Activated CD4-positive, alpha-beta memory T cell treated with anti-CD3 and anti-CD28 coated beads for 36 hours (primary cell): ENCODE results near the gene TBC1D7. TPM values are rescaled to one million over a fixed set of nuclear protein-coding genes. Genes with fewer than 3 reads are reported as not detected.

Experiments
- CTCF ChIA-PET: fragments of 350-600 bp; sonication (Branson Sonifier 250); formaldehyde crosslinking; loops from one replicate; lab custom pipeline; 2021; ENCODE audit warnings: antibody characterized with exemption, inconsistent platforms; lab: Charles Lee
- POLR2A ChIA-PET: fragments of 350-600 bp; sonication (Branson Sonifier 250); formaldehyde crosslinking; loops from one replicate; lab custom pipeline; 2021; ENCODE audit warnings: antibody characterized with exemption; lab: Charles Lee
- DNase-seq: peaks from one replicate; pipeline ENCODE4 v3.0.0-alpha.2; 2020
- H3K27ac Mint-ChIP-seq: one replicate; pipeline ENCODE4 v1.8.0; 2021; ENCODE audit warnings: mixed read lengths
- H3K27me3 Mint-ChIP-seq: one replicate; pipeline ENCODE4 v1.8.0; 2021; ENCODE audit warnings: mixed read lengths
- H3K36me3 Mint-ChIP-seq: one replicate; pipeline ENCODE4 v1.8.0; 2021; ENCODE audit warnings: mixed read lengths
- H3K4me1 Mint-ChIP-seq: one replicate; pipeline ENCODE4 v1.8.0; 2021; ENCODE audit warnings: low read depth, mixed read lengths
- H3K4me3 Mint-ChIP-seq: one replicate; pipeline ENCODE4 v1.8.0; 2021; ENCODE audit warnings: mild to moderate bottlenecking, mixed read lengths
- H3K9me3 Mint-ChIP-seq: one replicate; pipeline ENCODE4 v1.8.0; 2021; ENCODE audit warnings: mixed read lengths
- intact Hi-C: fragments of 100-400 bp; cut with micrococcal nuclease; formaldehyde crosslinking; loops from one replicate; pipeline ENCODE4 v1.15.1; 2023
- total RNA-seq, 2 experiments: library from RNA; stranded (reverse); gene quantifications; one replicate each; pipeline ENCODE4 v1.2.3, GENCODE V29; 2021

TBC1D7 gene
- total RNA-seq, 2 experiments from 2014 or later, result 20.6 to 21.7 TPM

DNA sequence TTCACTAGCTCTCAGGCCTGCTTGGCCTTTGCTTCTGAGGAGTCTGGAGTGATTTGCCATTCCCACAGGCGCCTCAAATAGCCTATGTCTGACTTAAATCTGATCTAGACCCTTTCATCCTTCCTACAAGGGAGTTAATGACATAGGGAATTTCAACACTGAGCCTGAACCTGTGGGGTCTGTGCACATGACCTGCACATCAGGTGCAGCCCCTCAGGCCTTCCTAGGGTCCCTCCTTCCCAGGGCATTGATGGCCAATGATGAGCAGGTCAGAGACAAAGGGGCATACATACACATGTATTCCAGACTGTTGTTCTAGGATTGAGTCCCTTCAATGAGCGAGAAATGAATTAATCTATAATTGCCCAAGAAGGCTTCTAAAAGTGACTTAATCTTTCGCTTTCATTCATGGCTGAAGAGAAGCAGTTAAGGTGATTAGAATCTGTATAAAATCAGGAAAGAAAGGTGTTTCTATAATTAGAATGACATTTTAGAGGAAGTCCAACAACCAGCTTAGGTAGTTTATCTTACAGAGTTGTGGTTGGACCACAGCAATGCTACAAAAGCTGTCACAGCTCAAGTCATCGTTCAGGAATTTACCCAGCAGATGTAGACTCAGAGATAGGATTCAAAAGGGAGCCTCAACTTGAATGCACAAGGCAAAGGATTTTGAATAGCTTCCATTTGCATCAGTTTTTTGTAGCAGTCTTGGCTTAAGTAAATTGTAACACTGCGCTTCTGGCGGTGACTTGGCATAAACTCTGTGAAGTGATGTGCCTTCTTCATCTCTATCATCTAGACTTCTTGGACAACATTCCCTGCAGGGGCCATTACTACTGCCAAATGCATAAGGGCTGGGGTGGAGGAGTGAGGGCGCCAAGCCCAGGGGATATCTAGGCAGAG lies 27.0 kb upstream of the TBC1D7 start:
- peak overlapping the region; percentile 97 for H3K27ac Mint-ChIP-seq
- CTCF ChIA-PET, result interaction anchor here (0.7 to 2.4 kb wide), 8 partner anchors 23 to 260 kb away, joined by 3 to 16 read pairs (median 3); partner anchors contain the start of genes NOL7 and SIRT5
- no peaks in the 10 kb centered on the region for H3K27me3 Mint-ChIP-seq
- H3K9me3 Mint-ChIP-seq, result no peaks in the 10 kb centered on the region
- intact Hi-C loops, result loop anchor here (1.0 to 10.0 kb wide), 4 partner anchors 14 to 1568 kb away; no protein-coding TSS in a partner anchor
- no peaks in the 10 kb centered on the region for H3K36me3 Mint-ChIP-seq
- H3K4me3 Mint-ChIP-seq, result peak overlapping the region; percentile 56
- peaks cover 45% of the 10 kb centered on the region for H3K4me1 Mint-ChIP-seq
- DNase-seq, result peak; percentile 52
- POLR2A ChIA-PET, result interaction anchor here (0.6 to 3.2 kb wide), 7 partner anchors 20 to 220 kb away, joined by 3 to 12 read pairs (median 3); partner anchors contain the start of genes SIRT5 and TBC1D7

- ChIA-PET CTCF (interaction anchor here (0.8 to 2.4 kb wide), 6 partner anchors 23 to 221 kb away, joined by 3 to 16 read pairs (median 4); partner anchors contain the start of gene SIRT5), POLR2A (interaction anchor here (3.2 kb wide), 1 partner anchor 220 kb away, joined by 12 read pairs; the partner anchor contains the start of gene SIRT5)
- intact Hi-C loops, result loop anchor here (1.0 to 10.0 kb wide), 4 partner anchors 14 to 1567 kb away; no protein-coding TSS in a partner anchor
- DNase-seq, result no peak
- Mint-ChIP-seq H3K4me3 (no peak overlapping the region), H3K27ac (no peak overlapping the region), H3K4me1 (peaks cover 45% of the 10 kb centered on the region), H3K27me3 (no peaks in the 10 kb centered on the region), H3K36me3 (no peaks in the 10 kb centered on the region), H3K9me3 (no peaks in the 10 kb centered on the region)
These were observed 26.1 kb upstream of the TBC1D7 start for GRCh38 chr6:13354331-13355042.

DNA sequence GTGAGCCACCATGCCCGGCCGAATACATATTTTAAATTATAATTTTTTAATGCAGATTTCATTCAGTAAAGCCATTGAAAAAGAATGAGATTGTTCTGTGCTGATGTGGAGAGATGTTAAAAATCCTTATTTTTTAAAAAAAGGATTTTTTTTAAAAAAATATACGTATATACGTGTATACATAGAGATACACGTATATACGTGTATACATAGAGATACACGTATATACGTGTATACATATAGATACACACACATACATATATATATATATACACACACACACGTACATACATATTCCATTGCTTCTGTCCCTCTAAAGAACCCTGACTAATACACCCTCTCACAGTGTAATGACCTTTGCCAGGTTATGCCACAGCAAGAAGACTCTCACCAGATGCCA lies 23.8 kb upstream of the TBC1D7 start:
- CTCF ChIA-PET, result interaction anchor here (1.4 kb wide), 1 partner anchor 20 kb away, joined by 5 read pairs; no protein-coding TSS in a partner anchor
- no peak for DNase-seq

GRCh38 chr6:13351271-13351670 lies 22.9 kb upstream of the TBC1D7 start:
- CTCF ChIA-PET, result interaction anchor here (0.6 kb wide), 1 partner anchor 161 kb away, joined by 4 read pairs; no protein-coding TSS in a partner anchor
- no peak overlapping the region for H3K4me3 Mint-ChIP-seq
- POLR2A ChIA-PET, result no interaction called here
- no peak for DNase-seq
- no peaks in the 10 kb centered on the region for H3K36me3 Mint-ChIP-seq
- no peaks in the 10 kb centered on the region for H3K27me3 Mint-ChIP-seq
- H3K9me3 Mint-ChIP-seq, result no peaks in the 10 kb centered on the region
- H3K4me1 Mint-ChIP-seq, result peaks cover 30% of the 10 kb centered on the region
- H3K27ac Mint-ChIP-seq, result no peak overlapping the region
- intact Hi-C loops, result loop anchor here (10.0 kb wide), 1 partner anchor 414 kb away; no protein-coding TSS in a partner anchor

More for the DNA sequence above, 23.8 kb upstream of the TBC1D7 start:
- Mint-ChIP-seq H3K27ac (no peak overlapping the region), H3K4me1 (peaks cover 38% of the 10 kb centered on the region), H3K9me3 (no peaks in the 10 kb centered on the region), H3K27me3 (no peaks in the 10 kb centered on the region), H3K4me3 (no peak overlapping the region), H3K36me3 (no peaks in the 10 kb centered on the region)
- intact Hi-C loops, result loop anchor here (10.0 kb wide), 1 partner anchor 413 kb away; no protein-coding TSS in a partner anchor
- POLR2A ChIA-PET, result no interaction called here

DNA sequence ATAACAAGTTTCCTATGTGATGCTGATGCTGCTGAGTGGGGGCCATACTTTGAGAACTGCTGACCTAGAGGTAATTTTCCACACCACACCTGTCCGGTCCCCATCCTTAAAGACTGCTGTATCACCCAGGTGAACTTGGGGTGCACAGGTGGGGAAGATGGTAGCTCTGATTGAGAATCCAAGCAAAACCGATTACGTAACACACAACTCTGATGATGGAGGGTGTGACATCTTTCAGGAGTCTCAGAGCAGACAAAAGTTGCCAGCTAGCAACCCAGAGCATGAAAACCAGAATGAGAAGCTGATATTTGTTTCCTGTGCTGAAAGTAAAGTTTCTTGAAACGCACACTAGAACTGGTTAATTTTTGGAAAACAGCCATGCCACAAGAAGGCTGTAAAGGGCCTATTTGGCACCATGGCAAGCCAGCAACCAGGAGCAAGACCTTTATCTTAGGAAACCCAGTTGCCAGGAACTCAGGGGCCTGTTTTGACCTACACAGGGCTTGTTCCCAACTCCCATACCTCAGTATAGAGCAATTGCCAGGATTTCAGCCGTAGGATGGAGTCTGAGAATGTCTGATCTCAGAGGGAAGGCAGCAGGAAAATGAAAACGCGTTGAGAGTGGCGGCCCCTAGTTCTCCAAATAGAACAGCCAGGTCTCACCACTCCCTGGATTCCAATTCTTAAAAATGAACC lies 21.6 kb upstream of the TBC1D7 start:
- H3K4me1 Mint-ChIP-seq, result peaks cover 17% of the 10 kb centered on the region
- no peak overlapping the region for H3K27ac Mint-ChIP-seq
- POLR2A ChIA-PET, result no interaction called here
- no peak for DNase-seq
- intact Hi-C loops, result loop anchor here (10.0 kb wide), 1 partner anchor 415 kb away; no protein-coding TSS in a partner anchor
- no peak overlapping the region for H3K4me3 Mint-ChIP-seq
- peaks cover 1% of the 10 kb centered on the region for H3K27me3 Mint-ChIP-seq
- CTCF ChIA-PET, result no interaction called here
- H3K9me3 Mint-ChIP-seq, result no peaks in the 10 kb centered on the region
- H3K36me3 Mint-ChIP-seq, result no peaks in the 10 kb centered on the region

GRCh38 chr6:13348334-13349113 lies 20.2 kb upstream of the TBC1D7 start:
- Mint-ChIP-seq H3K36me3 (no peaks in the 10 kb centered on the region), H3K4me3 (no peak overlapping the region), H3K27ac (no peak overlapping the region), H3K4me1 (peaks cover 4% of the 10 kb centered on the region), H3K9me3 (no peaks in the 10 kb centered on the region), H3K27me3 (peaks cover 1% of the 10 kb centered on the region)
- DNase-seq, result no peak
- ChIA-PET POLR2A (no interaction called here), CTCF (no interaction called here)
- intact Hi-C loops, result no loop called here

DNA sequence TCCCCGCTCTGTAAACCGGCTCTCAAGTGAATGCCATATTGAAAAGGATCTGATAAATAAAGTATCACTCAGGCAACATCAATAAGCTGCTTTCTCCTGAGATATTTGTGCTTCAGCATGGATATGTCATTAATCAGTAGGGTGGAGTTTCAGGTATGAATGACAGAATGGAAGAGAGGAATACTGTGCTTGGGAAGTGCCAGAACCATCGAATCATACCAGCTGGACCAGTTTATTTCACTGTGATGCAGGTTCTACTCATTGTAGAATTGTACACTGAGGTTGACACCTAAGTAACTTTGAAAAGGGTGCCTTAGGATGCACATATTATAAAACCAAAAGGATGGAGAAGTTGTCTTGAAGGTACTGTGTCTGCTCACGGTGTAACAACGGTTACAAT lies 17.9 kb upstream of the TBC1D7 start:
- Mint-ChIP-seq H3K27me3 (peaks cover 1% of the 10 kb centered on the region), H3K9me3 (peaks cover 8% of the 10 kb centered on the region), H3K27ac (no peak overlapping the region), H3K4me1 (no peaks in the 10 kb centered on the region), H3K4me3 (no peak overlapping the region), H3K36me3 (no peaks in the 10 kb centered on the region)
- POLR2A ChIA-PET, result no interaction called here
- CTCF ChIA-PET, result interaction anchor here (0.6 to 1.2 kb wide), 3 partner anchors 9 to 721 kb away, joined by 3 to 4 read pairs (median 3); no protein-coding TSS in a partner anchor
- intact Hi-C loops, result no loop called here
- no peak for DNase-seq

DNA sequence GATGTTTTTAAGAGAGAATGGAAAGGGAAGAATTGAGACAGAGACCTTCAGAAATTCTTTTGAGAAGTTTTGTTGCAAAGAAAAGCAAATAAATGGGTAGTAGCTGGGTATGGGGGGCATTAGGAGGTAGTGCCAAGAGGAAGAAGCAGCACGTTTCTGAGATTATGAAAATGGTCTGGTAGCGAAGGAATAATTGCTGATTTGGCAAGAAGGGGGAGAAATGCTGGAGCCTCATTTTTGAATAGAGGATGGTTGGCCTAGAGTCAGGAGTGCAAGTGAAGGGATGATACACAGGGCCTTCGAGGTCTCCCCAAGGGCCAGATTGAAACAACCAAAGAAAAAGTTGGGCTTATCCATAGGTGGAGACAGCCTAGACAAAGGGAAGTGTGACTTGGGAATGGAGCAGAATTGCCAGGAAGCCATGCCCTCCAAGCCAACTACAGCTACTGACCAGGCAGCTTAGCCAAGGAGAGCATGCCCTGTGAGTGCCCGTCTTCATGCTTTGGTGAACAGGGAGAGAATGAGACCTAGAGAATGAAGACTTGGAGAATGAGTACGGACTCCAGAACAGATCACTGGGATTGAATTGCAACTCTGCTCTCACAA lies 14.2 kb upstream of the TBC1D7 start:
- peaks cover 2% of the 10 kb centered on the region for H3K4me1 Mint-ChIP-seq
- ChIA-PET CTCF (interaction anchor here (0.6 kb wide), 1 partner anchor 112 kb away, joined by 3 read pairs; no protein-coding TSS in a partner anchor), POLR2A (no interaction called here)
- intact Hi-C loops, result no loop called here
- H3K9me3 Mint-ChIP-seq, result peaks cover 8% of the 10 kb centered on the region
- H3K27ac Mint-ChIP-seq, result no peak overlapping the region
- no peak overlapping the region for H3K4me3 Mint-ChIP-seq
- peaks cover 1% of the 10 kb centered on the region for H3K27me3 Mint-ChIP-seq
- no peak for DNase-seq
- no peaks in the 10 kb centered on the region for H3K36me3 Mint-ChIP-seq

GRCh38 chr6:13339863-13340630 lies 11.7 kb upstream of the TBC1D7 start:
- peaks cover under 1% of the 10 kb centered on the region for H3K27me3 Mint-ChIP-seq
- H3K4me1 Mint-ChIP-seq, result peaks cover 6% of the 10 kb centered on the region
- ChIA-PET CTCF (interaction anchor here (1.0 to 4.5 kb wide), 3 partner anchors 12 to 235 kb away, joined by 3 to 37 read pairs (median 3); partner anchors contain the start of genes SIRT5 and TBC1D7), POLR2A (interaction anchor here (1.2 kb wide), 1 partner anchor 11 kb away, joined by 3 read pairs; no protein-coding TSS in a partner anchor)
- intact Hi-C loops, result loop anchor here (2.0 to 10.0 kb wide), 3 partner anchors 15 to 725 kb away; no protein-coding TSS in a partner anchor
- H3K9me3 Mint-ChIP-seq, result peaks cover 8% of the 10 kb centered on the region
- no peak overlapping the region for H3K4me3 Mint-ChIP-seq
- H3K27ac Mint-ChIP-seq, result no peak overlapping the region
- no peaks in the 10 kb centered on the region for H3K36me3 Mint-ChIP-seq
- no peak for DNase-seq
